Nephron (organoid): ENCODE measurements around the gene ARID1B.

ENCODE experiments used
- H3K27ac Mint-ChIP-seq, 3 experiments: 2 replicates each; pipeline ENCODE4 v1.8.0; 2020; ENCODE audit warnings: mixed read lengths in 3 of 3, mild to moderate bottlenecking in 2 of 3, moderate library complexity in 1 of 3
- H3K27me3 Mint-ChIP-seq: 2 replicates; pipeline ENCODE4 v1.8.0; 2021; ENCODE audit warnings: low read depth, mild to moderate bottlenecking, moderate library complexity, mixed read lengths
- H3K36me3 Mint-ChIP-seq: 2 replicates; pipeline ENCODE4 v1.8.0; 2020; ENCODE audit warnings: low read depth, mixed read lengths
- H3K4me1 Mint-ChIP-seq: 2 replicates; pipeline ENCODE4 v1.8.0; 2020; ENCODE audit warnings: mixed read lengths
- H3K4me3 Mint-ChIP-seq, 3 experiments: 2 replicates each; pipeline ENCODE4 v1.8.0; 2020; ENCODE audit warnings: mild to moderate bottlenecking in 3 of 3, mixed read lengths in 3 of 3, moderate library complexity in 2 of 3
- H3K9me3 Mint-ChIP-seq: 2 replicates; pipeline ENCODE4 v1.8.0; 2020; ENCODE audit warnings: mixed read lengths
- TF ChIP-seq, protein P1 (sequence below), 3 experiments: fragments of 200-600 bp; sonication (generic); IDR thresholded peaks; one replicate each; pipeline ENCODE4 v1.5.0; 2021; ENCODE audit warnings: antibody characterized with exemption in 3 of 3; ENCODE audit not compliant: unreplicated experiment in 3 of 3

ARID1B gene

DNA sequence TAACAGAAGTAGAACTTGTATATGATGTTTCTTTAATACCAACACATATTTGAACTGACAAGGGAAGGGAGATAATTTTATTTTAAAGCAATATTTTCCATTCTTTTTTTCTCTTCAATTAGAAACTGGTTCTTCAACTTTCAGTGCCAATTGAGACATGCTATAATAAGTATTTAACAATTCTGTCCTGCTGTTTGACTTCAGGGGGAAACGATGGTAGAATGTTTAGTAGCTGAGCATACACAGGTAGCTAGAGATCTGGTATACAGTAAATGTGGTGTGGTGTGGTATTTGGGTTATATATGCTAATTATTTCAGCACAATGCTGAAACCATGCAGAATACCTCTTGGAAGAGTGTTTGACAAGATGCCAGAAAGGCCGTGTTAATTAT is 156.9 kb downstream of the ARID1B start:
- Mint-ChIP-seq H3K27ac (peak overlapping the region; percentile 31 to 87 (median 69)), H3K27me3 (no peaks in the 10 kb centered on the region), H3K4me1 (peaks cover 34% of the 10 kb centered on the region), H3K4me3 (no peak overlapping the region), H3K36me3 (peaks cover 22% of the 10 kb centered on the region), H3K9me3 (no peaks in the 10 kb centered on the region)
- TF ChIP-seq, protein P1, sequence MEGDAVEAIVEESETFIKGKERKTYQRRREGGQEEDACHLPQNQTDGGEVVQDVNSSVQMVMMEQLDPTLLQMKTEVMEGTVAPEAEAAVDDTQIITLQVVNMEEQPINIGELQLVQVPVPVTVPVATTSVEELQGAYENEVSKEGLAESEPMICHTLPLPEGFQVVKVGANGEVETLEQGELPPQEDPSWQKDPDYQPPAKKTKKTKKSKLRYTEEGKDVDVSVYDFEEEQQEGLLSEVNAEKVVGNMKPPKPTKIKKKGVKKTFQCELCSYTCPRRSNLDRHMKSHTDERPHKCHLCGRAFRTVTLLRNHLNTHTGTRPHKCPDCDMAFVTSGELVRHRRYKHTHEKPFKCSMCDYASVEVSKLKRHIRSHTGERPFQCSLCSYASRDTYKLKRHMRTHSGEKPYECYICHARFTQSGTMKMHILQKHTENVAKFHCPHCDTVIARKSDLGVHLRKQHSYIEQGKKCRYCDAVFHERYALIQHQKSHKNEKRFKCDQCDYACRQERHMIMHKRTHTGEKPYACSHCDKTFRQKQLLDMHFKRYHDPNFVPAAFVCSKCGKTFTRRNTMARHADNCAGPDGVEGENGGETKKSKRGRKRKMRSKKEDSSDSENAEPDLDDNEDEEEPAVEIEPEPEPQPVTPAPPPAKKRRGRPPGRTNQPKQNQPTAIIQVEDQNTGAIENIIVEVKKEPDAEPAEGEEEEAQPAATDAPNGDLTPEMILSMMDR (IDR thresholded peaks at IDR 0.05; ENCODE audit: unreplicated experiment in 3 of 3) = no peak

DNA sequence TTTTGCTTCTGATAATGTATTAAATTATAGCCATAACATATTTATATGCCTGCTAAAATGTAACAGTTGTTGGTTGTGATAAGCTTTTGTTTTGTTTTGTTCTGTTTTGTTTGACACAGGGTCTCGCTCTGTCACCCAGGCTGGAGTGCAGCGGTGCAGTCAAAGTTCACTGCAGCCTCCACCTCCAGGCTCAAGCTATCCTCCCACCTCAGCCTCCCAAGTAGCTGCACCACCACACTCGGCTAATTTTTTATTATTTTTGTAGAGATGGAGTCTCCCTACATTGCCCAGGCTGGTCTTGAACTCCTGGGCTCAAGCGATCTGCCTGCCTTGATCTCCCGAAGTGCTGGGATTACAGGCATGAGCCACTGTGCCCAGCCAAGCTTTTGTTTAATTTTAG is 157.8 kb downstream of the ARID1B start:
- Mint-ChIP-seq H3K36me3 (peaks cover 15% of the 10 kb centered on the region), H3K4me3 (no peak overlapping the region), H3K27me3 (no peaks in the 10 kb centered on the region), H3K9me3 (no peaks in the 10 kb centered on the region), H3K27ac (peak overlapping the region in 1 of 3 experiments; percentile 48), H3K4me1 (peaks cover 35% of the 10 kb centered on the region)
- TF ChIP-seq, protein P1 (IDR thresholded peaks at IDR 0.05; ENCODE audit: unreplicated experiment in 3 of 3) = no peak

DNA sequence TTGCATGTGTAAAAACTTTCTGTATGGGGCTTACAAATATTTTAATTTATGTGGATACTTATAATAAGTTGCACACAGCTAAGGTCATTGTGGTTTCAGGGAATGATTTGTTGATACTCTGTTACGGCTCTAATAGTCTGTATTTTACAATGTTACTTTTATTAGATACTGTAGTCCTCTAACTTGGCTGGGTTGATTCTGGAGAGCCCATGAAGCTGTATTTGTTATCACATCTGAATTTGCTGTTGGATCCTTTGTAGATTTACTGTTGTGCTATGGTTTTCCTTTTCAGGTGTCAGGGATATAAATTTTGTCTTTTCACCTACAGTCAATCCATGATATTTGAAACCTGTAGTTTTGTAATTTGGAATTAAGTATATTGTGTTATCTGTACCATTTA is 161.0 kb downstream of the ARID1B start:
- Mint-ChIP-seq H3K36me3 (peaks cover 8% of the 10 kb centered on the region), H3K4me1 (peaks cover 48% of the 10 kb centered on the region), H3K27me3 (no peaks in the 10 kb centered on the region), H3K4me3 (no peak overlapping the region), H3K27ac (peak overlapping the region in 1 of 3 experiments; percentile 36), H3K9me3 (no peaks in the 10 kb centered on the region)
- TF ChIP-seq, protein P1 (IDR thresholded peaks at IDR 0.05; ENCODE audit: unreplicated experiment in 3 of 3) = no peak

GRCh38 chr6:156940221-156940620 is 163.0 kb downstream of the ARID1B start:
- Mint-ChIP-seq H3K27me3 (no peaks in the 10 kb centered on the region), H3K9me3 (no peaks in the 10 kb centered on the region), H3K4me1 (peaks cover 42% of the 10 kb centered on the region), H3K36me3 (peaks cover 7% of the 10 kb centered on the region), H3K4me3 (no peak overlapping the region), H3K27ac (no peak overlapping the region)
- TF ChIP-seq, protein P1 (IDR thresholded peaks at IDR 0.05; ENCODE audit: unreplicated experiment in 3 of 3) = no peak

DNA sequence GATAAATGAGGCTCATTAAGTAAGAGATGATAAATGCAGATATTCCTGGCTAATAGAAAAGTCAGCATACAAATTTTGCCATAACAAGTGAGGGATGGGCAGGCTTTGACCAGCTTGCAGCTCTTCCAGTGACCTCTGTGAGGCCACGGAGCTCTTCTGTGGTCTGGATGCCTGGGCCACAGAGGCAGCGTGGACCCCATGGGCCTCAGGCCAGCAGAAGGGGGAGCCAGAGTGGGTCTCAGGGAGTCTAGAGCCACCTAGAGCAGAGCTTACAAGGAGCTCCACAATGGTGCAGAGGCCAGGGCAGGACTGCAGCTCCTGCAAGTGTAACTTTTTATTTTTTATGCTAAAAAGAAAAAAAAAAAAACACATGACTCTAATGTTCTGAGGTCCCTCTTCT is 165.1 kb downstream of the ARID1B start:
- H3K27ac Mint-ChIP-seq = no peak overlapping the region
- H3K4me1 Mint-ChIP-seq = peaks cover 51% of the 10 kb centered on the region
- no peak overlapping the region for H3K4me3 Mint-ChIP-seq
- H3K27me3 Mint-ChIP-seq = no peaks in the 10 kb centered on the region
- TF ChIP-seq, protein P1 (IDR thresholded peaks at IDR 0.05; ENCODE audit: unreplicated experiment in 3 of 3) = no peak
- no peaks in the 10 kb centered on the region for H3K36me3 Mint-ChIP-seq
- H3K9me3 Mint-ChIP-seq = no peaks in the 10 kb centered on the region

- no peaks in the 10 kb centered on the region for H3K36me3 Mint-ChIP-seq
- TF ChIP-seq, protein P1 (IDR thresholded peaks at IDR 0.05; ENCODE audit: unreplicated experiment in 3 of 3) = no peak
- H3K27me3 Mint-ChIP-seq = no peaks in the 10 kb centered on the region
- no peaks in the 10 kb centered on the region for H3K9me3 Mint-ChIP-seq
- peak overlapping the region in 1 of 3 experiments; percentile 53 for H3K27ac Mint-ChIP-seq
- no peak overlapping the region for H3K4me3 Mint-ChIP-seq
- H3K4me1 Mint-ChIP-seq = peaks cover 44% of the 10 kb centered on the region
These were observed 166.0 kb downstream of the ARID1B start for GRCh38 chr6:156943166-156943565.
